ENCODE measurements around the gene CHST12.

The CHST12 gene

DNA sequence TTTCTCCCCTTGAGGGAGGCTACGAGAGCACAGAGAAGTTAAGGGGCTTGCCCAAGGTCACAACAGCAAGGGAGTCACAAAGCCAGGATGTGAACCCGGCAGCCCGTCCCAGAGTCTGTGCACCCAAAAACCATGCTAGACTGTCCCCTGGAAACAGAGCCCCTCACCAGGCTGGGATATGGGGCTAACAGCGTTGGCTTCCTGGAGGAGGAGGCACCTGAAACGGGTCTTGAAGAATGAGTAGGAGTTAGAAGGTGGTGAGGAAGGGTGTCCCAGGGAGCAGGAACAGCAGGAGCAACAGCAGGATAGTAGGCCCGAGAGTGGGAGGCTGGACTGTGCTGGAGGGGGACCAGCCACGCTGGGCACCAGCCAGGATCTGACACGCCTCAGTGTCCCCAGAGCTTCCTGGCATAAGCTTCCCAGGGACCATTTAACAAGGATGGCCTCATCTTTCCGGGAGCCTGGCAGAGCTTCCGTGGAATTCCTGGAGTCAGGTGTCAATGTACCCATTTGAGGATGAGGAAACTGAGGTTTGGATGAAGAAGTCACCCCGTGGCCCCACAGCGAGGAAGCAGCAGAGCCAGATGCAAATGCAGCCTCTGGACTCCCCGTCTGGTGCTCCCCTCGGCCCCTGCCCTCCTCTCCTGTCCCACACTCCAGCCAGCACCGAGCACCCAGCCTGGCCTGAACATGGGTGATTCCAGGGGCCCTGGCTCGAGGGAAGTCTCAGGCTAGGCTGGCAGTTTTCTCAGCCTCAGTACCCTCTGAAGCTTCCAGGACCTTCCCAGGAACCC, 76.1 kb downstream of the CHST12 start:
- DNase-seq (ENCODE audit: low read depth): no peak

DNA sequence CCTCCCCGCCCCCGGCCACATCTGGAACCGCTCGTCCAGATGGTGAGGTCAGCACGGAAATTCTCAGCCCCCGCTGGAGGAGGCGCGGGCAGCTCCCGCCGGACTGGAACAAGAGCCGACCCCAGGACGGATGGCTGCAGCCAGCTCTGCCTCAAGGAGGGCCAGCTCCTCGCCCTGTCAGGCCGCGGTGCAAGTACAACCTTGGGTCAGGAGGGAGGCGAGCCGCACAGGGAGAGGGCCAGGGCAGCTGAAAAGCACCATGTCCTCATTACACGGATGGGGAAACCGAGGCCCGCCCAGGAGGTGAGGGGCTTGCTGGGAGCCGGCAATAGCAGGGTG, 76.6 kb downstream of the CHST12 start:
- no peak for DNase-seq (ENCODE audit: low read depth)

DNA sequence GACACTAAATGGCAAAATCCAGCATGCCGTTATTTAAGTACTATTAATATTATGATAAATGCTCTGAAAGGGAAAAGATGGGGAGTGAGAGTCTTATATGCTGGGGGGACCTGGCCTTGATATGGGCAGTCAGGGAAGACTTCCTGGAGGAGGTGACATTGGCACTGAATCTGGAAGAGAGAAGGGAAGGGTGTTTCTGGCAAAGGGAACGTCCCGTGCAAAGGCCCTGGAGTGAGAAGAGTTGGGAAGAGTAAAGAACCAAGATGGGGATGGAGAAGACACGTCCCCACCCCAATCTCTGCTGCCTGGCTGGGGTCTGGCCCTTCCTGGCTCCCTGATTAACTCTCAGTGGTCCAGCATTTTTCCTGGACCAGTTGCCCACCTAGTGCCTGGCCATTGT, 77.8 kb downstream of the CHST12 start:
- no peak for DNase-seq (ENCODE audit: low read depth)

DNA sequence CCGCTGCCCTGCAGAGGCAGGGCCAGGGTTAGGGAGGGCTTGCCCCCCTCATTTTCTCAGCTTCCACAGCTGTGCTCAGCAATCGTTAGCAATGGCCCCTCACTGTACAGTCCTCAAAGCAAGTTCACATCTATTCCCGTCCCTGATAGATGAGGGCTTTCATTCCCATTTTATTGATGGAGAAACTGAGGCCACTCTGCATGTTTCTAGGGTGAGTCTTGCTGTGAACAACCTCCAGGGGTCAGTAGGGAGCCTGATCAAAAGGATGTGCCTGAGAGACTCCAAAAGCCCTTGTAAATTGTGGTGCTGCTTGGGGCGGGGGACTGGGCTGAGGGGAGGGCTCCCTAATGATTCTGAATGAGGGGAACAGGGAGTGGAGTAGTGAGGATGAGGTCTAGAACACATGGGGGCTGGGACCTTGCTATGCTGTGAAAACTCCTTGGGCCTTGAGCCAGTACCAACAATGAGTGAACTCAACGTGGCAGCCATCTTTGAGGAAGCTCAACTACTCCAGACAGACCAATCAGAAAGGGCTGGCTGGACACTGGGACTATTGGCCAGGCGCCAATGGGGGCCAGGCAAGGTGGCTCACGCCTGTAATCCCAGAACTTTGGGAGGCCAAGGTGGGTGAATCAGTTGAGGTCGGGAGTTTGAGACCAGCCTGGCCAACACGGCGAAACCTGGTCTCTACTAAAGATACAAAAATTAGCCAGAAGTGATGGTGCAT, 79.5 kb downstream of the CHST12 start:
- DNase-seq (ENCODE audit: low read depth): no peak

DNA sequence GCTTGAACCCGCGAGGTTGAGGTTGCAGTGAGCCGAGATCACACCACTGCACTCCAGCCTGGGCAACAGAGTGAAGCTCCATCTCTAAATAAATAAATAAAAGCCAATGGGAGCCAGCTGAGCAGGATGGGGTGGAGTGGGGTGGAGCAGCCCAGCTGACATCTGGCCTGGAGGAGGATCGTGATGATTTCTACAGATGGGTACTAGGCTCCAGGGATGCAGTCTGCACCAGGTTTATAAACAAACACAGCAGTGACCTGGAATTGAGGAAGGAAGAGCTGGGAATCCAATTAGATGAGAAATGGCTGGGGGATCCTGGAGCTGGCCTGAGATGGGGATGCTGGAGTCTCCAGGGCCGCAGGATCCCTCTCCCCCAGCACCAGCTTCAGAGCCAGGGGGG, 80.1 kb downstream of the CHST12 start:
- no peak for DNase-seq (ENCODE audit: low read depth)

DNA sequence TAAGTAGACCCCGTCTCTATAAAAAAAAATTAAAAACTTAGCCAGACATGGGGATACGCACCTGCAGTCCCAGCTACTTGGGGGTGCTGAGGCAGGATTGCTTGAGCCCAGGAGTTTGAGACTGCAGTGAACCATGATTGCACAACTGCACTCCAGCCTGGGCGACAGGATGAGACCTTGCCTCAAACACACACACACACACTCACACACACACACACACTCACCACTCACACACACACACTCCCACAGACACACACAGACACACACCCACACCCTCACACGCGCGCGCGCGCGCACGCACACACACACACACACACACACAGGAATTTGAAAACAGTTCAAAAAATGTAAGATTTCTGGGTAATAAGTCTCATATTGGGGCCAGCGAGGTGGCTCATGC, 81.5 kb downstream of the CHST12 start:
- DNase-seq (ENCODE audit: low read depth): no peak

DNA sequence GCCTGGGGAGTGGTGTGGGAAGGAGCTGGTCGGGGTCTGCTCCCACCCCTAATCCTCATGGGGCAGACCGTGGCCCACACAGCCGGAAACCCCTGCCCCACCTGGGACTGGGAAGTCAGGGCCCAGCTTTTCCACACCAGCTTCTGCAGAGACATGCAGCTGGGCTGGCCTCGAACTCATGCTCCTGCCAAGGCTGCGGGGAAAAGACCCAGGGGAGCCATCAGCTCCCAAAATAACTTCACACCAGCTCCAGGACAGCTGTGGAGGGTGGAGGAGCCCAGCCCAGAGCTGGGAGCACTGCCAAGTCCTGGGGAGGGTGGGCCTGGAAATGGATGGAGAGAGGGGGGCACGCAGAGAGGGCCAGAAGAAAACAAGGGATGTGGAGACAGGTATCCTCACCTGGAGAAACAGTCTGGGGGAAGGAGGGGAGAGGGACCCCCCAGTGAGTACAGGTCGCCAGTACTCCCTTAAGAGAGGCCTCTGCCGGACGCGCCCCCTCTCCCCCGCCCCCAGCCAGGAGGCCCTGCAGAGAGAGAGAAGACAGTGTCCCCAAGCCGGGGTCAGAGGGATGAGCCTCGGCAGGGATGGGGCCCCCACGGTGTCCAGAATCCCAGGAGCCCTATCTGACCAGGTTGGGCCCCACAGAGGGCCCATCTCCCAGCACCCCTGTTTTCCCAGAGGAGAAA, 84.3 kb downstream of the CHST12 start:
- DNase-seq (ENCODE audit: low read depth): no peak

DNA sequence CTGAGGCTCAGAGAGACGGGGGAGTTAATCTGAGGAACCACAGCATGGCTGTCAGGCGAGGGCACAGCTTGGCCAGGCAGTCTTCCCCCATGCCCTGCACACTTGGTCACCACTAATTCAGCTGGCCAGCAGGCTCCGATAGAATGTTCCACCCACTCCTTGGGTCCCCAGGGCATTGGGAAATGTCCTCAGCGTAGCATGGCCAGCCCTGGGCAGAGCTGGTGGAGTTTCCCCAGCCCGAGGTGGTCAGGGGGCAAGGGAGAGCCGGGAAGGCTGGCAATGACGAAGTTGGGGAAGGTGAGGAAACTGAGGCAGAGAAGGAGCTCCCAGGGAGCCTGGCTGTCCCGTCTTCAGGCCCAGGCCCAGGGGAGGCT, 84.8 kb downstream of the CHST12 start:
- no peak for DNase-seq (ENCODE audit: low read depth)

DNA sequence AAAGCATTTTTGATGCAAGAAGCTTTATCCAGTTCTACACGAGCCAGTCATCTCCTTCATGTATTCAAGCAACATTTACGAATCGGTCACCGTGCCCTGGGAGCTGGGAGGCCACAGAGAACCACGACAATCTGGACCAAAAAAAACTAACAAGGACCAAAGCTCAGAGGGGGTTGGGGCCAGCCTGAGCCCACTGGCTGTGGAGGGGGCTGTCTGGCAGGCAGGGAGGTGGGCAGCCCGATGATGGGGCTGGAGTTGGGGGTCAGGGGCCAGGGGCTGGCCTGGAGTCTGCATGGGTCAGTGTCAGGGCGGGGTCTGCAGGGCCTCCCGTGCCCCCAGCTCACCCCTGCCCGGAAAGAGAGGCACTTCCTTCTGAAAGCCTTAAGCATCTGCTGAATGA, 85.3 kb downstream of the CHST12 start:
- no peak for DNase-seq (ENCODE audit: low read depth)

DNA sequence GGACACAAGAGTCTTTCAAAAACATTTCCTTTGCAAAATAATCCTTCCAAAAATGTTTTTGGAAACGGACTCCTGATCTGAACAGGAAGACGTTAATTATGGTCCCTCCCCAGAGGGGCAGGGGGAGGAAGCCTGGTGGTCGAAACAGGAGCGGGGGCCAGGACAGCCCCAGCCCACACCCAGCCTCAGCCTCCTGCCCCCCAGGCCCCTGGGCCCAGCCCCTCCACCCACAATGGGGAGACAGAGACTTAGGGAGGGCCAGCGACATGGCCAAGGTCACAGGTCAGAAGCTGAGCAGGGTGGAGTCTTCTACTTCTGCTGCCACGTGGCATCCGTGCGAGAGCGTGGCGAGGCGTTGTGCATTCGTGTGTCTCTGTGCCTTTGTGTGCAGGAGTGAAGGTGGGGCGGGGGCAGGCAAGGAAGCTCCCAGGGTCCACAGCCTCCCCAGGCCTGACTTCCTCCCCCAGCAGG, 86.8 kb downstream of the CHST12 start:
- DNase-seq (ENCODE audit: low read depth): no peak

DNA sequence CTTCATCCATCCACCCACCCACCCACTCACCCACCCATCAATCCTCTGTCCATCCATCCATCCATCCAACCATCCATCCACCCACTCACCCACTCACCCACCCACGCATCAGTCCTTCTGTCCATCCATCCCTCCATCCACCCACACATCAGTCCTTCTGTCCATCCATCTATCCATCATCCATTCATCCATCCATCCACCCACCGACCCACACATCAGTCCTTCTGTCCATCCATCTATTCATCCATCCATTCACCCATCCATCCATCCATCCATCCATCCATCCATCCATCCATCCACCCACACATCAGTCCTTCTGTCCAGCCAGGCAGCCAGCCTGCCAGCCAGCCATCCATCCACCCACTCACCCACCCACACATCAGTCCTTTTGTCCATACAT, 88.6 kb downstream of the CHST12 start:
- DNase-seq (ENCODE audit: low read depth): no peak

DNA sequence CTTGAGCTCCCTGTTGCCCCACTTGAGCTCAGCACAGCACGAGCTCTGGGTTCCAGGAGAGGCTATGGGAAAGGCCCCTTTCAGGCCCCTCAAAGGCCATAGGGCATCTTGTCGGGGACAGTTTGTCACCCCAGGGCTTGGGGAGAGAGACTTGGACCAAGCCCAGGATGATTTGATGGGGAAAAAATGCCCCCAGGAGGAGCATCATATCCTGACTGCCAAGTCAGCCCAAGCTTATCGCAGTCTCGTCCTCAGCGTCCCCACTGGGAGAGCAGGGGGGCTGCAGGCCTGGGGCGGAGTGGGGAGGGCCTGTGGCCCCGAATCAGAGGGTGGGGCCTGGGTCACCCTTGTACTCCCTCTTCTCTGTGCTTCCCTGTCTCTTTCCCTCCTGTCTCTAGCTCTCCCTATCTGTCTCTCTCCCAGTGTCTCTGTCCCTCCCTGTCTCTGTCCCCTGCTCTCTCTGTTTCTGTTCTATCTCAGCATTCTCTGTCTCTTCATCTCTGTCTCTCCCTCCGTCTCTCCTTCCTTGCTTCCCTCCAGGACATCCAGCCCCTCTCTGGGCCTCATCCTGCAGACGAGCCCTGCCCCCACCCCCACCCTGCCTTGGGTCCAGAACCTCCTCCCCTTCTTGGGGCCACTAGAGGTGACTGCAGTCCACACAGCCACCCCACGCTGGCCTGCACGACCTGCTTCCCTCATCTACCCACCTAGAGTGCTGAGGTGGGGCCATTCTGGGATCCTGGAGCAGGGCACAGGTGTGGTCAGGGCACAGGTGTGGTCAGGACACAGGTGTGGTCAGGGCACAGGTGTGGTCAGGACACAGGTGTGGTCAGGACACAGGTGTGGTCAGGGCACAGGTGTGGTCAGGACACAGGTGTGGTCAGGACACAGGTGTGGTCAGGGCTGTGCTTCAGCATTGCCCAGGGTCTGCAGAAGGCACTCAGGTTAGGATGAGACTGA, 90.1 kb downstream of the CHST12 start:
- DNase-seq (ENCODE audit: low read depth): no peak

DNA sequence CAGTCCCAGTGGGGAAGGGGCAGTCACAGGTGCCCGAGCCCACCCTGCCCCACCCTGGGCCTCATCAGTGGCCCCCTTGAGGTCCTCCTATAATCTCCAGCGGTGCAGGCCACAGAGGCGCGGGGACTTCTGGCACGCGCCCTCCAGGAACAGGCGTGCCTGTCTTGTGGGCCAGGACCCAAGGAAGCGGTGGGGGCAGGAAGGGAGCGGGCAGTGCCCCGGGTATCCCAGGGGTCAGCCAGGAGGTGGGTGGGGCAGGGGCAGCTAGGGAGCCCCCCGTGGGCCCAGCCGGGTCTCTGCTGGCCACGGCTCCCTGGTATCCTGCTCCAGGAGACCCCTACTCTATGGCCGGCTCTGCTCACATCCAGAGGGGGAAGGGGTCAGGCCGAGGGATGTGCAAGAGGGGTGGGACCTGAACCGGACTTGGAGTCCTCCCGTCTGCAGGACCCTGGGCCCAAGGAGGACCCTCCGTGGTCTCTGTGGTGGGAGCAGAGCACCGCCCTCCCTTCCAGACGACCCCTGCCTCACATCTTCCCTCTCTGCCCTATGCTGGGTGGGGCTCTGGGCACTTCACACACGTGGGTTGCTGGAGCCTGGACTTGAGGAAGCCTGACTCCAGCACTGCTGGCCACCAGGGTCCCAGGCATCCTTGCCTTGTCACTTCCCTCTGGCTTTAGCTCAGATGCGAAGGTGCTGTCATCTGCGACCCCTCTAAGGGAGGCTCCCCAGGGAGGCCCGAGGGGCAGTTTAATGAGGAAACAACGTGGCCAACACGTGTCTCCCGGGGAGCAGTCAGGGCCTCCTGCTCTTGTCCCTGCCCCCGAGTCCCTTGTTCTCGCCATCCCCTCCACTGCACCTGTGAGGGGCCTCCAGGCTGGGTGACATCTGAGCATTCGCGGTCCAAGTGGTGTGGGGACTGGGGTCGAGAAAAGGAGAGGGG, 91.0 kb downstream of the CHST12 start:
- no peak for DNase-seq (ENCODE audit: low read depth)

DNA sequence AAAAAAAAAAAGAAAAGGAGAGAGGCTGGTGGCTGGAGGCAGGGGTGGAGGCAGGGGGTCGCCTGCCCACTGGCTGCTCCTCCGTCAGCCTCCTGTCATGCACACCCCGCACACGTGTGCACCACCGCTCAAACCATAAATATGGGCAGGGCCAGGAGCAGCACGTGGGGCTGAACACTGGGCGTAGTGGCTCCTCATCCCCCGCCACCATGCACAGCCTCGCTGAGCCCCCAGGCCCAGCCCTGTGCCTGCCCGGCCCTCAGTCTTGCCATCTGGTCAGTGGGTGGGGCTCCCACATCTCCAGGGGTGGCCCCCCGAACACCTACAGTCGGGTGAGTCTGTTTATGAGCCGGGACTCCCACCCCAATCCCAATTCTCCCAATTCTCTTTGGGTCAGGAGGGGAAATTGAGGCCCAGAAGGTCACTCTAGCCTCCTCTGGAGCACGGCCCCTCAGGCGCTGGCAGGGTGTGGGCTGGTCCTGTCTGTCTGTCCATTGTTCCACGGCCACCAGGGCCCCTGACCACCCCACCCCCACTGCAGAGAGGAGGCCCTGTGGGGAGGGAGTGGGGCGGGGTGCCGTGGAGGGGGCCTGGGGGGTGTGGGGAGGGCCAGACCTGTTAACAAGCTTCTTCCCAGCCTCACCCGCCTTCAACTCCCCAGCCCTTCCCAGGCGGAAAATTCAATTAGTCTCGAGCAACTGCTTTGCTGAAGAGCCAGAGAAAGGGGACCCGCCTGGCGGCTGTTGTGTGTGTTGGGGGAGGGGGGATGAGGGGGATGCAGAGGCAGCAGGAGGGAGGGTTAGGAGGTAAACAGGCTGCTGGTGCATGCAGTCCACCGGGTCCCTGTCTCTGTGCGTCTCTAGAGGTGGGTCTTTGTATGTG, 92.2 kb downstream of the CHST12 start:
- DNase-seq (ENCODE audit: low read depth): no peak

DNA sequence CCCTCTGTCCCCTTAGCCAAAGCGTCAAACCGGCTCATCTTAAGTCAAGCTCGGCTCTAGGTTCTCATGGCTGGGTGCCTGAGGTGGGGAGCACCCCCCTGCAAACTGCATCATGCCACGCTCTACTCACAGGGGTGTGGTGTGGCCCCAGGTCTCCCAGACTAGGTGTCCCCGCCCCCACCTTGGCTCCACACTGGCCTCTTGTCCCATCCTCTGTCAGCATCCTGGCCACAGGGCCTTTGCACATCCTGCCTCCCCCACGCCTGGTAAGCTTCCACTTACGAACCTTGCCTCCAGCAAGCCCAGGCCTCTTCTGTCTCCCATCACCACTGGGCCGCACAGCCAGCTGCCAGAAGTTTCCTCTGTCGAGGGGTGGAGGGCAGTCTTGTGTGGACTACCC, 93.0 kb downstream of the CHST12 start:
- DNase-seq (ENCODE audit: low read depth): no peak

DNA sequence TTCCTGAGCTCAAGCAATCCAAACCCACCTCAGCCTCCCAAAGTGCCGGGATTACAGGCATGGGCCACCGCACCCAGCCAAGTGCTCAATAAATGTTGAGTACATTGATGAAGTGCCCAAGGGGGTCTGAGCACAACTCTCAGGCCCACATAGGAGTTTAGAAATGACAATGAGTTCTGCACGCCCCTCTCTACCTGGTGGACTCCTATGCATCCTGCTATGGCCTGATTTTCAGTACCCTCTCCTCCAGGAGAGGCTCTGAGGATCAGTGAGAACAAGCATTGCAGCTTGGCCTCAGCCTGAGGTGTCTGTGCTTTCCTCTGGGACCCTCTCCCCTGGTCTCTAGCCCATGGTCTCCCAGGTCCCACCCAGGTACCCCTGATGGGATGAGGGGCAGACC, 93.7 kb downstream of the CHST12 start:
- no peak for DNase-seq (ENCODE audit: low read depth)

DNA sequence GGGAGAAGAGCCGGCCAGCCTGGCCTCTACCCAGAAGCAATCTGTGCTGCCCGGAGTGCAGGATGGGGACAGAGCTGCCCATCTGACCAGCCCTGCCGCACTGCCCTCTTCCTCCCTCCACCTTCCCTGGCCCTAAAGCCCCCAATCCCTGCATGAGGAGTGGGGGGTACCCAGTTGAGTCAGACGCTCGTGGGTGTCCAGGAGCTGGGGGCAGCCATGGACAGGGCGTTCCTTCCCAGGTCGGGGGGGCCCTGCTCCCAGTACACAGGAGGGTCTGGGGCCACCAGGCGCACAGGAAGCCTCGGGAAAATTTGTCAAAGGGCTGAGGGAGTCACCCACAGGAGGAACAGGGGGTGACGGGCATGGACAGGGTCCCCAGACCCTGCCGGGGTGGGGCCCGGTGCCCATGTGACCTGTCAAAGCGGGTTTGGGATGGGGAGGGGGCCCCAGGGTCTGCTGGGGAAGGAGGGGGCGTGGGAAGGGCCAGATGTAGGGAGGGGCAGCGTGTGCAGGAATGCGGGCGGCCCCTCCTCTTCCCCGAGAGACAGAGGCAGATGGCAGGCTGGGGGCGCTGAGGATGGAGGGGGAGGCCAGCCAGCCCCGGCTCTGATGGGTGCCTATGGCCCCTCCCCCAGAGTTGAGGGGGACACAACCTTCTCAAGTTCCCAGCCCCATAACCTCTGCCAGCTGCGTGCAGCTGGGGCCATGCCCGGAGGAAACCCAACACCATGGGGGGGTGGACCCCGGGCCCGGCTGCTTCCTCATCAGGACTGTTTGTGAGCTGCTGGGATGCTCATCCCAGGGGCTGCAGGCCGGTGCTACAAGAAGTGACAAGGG, 94.3 kb downstream of the CHST12 start:
- DNase-seq (ENCODE audit: low read depth): no peak
